H1 (cell line): ENCODE measurements around the gene LIMK1. TPM values are rescaled to one million over a fixed set of nuclear protein-coding genes. Genes with fewer than 3 reads are reported as not detected.

Experiments used
- CTCF ChIA-PET: fragments of 300-600 bp; sonication (Branson Sonifier 250); formaldehyde crosslinking; loops from one replicate; lab custom pipeline; 2021; ENCODE audit not compliant: partially characterized antibody; lab: Charles Lee
- POLR2A ChIA-PET: fragments of 300-600 bp; sonication (Branson Sonifier 250); formaldehyde crosslinking; loops from one replicate; lab custom pipeline; 2021; ENCODE audit warnings: inconsistent platforms; ENCODE audit not compliant: partially characterized antibody; lab: Charles Lee
- DNase-seq, 2 experiments: peaks; one replicate each; pipeline versions ENCODE4 v3.0.0 to v3.0.0-alpha.2; 2010 to 2022; ENCODE audit warnings: low spot score in 2 of 2, low read depth in 1 of 2, mixed read lengths in 1 of 2
- FAIRE-seq: peaks from 2 replicates; lab custom pipeline; 2011; peaks lifted over from hg19 to GRCh38; lab: Jason Lieb, UNC
- H2AFZ ChIP-seq: 2 replicates; pipeline ENCODE4 v1.8.1; 2012; ENCODE audit warnings: low read length, inconsistent platforms
- H2AK5ac ChIP-seq: 2 replicates; pipeline ENCODE4 v1.6.1; 2013; ENCODE audit warnings: low read depth, low read length
- H2BK120ac ChIP-seq: replicated peaks from 2 replicates; pipeline ENCODE3; 2013; ENCODE audit warnings: low read depth, low read length, inconsistent platforms
- H2BK12ac ChIP-seq: 2 replicates; pipeline ENCODE4 v1.6.1; 2013; ENCODE audit warnings: low read depth, low read length
- H2BK15ac ChIP-seq: 2 replicates; pipeline ENCODE4 v1.6.1; 2013; ENCODE audit warnings: low read length
- H2BK20ac ChIP-seq: 2 replicates; pipeline ENCODE4 v1.6.1; 2013; ENCODE audit warnings: low read length
- H2BK5ac ChIP-seq: 2 replicates; pipeline ENCODE4 v1.6.1; 2013; ENCODE audit warnings: low read depth, low read length
- H3K14ac ChIP-seq: 2 replicates; pipeline ENCODE4 v1.6.1; 2013; ENCODE audit warnings: inconsistent platforms; ENCODE audit not compliant: insufficient read length
- H3K18ac ChIP-seq: 2 replicates; pipeline ENCODE4 v1.6.1; 2013; ENCODE audit warnings: low read length; ENCODE audit errors: extremely low read depth
- H3K23ac ChIP-seq: 2 replicates; pipeline ENCODE4 v1.6.1; 2013; ENCODE audit warnings: inconsistent platforms; ENCODE audit not compliant: insufficient read length
- H3K23me2 ChIP-seq: 2 replicates; pipeline ENCODE4 v1.6.1; 2013; ENCODE audit warnings: low read depth, low read length
- H3K27ac ChIP-seq: 2 replicates; pipeline ENCODE4 v1.6.1; 2011; ENCODE audit warnings: low read depth, low read length, inconsistent platforms
- H3K27me3 ChIP-seq, 4 experiments: replicated peaks in 1 of 4; 1 replicate in 1 of 4; 2 replicates in 3 of 4; pipeline versions ENCODE4 v1.6.1 to v1.8.1; 2011 to 2013; ENCODE audit warnings: low read length in 3 of 4, mild to moderate bottlenecking in 3 of 4, inconsistent platforms in 2 of 4, mixed read lengths in 2 of 4, moderate library complexity in 1 of 4; ENCODE audit not compliant: control insufficient read depth in 3 of 4, insufficient read depth in 3 of 4; ENCODE audit errors: extremely low read depth in 1 of 4
- H3K36me3 ChIP-seq, 4 experiments: 2 replicates each; pipeline versions ENCODE4 v1.6.1 to v1.8.1; 2011 to 2013; ENCODE audit warnings: mild to moderate bottlenecking in 4 of 4, low read length in 3 of 4, moderate library complexity in 2 of 4, control low read depth in 1 of 4, inconsistent platforms in 1 of 4; ENCODE audit not compliant: insufficient read depth in 4 of 4, control insufficient read depth in 2 of 4
- H3K4ac ChIP-seq: replicated peaks from 2 replicates; pipeline ENCODE3; 2013; ENCODE audit warnings: low read length, low read depth, mixed read lengths, inconsistent platforms; ENCODE audit not compliant: insufficient read length
- H3K4me1 ChIP-seq, 4 experiments: replicated peaks in 1 of 4; 1 replicate in 1 of 4; 2 replicates in 3 of 4; pipeline versions ENCODE4 v1.6.1 to v1.8.1; 2011 to 2013; ENCODE audit warnings: low read length in 3 of 4, inconsistent platforms in 2 of 4, mixed read lengths in 1 of 4; ENCODE audit not compliant: insufficient read depth in 4 of 4, control insufficient read depth in 3 of 4
- H3K4me2 ChIP-seq, 2 experiments: 2 replicates each; pipeline versions ENCODE4 v1.6.1 to v1.8.1; 2011 to 2013; ENCODE audit warnings: low read depth in 2 of 2, low read length in 2 of 2, control low read depth in 1 of 2, inconsistent platforms in 1 of 2, mild to moderate bottlenecking in 1 of 2; ENCODE audit not compliant: insufficient read depth in 1 of 2
- H3K4me3 ChIP-seq, 4 experiments: fragments of 200-600, 300-600 bp in 1 of 4; sonication (generic), shearing (Covaris generic), sonication (Bioruptor Twin) in 1 of 4; 2 replicates each; pipeline versions ENCODE4 v1.5.1 to v1.8.1; 2011 to 2016; ENCODE audit warnings: low read length in 4 of 4, low read depth in 3 of 4, control low read depth in 2 of 4, inconsistent platforms in 2 of 4, mild to moderate bottlenecking in 2 of 4, mixed read lengths in 1 of 4, moderate library complexity in 1 of 4; ENCODE audit not compliant: insufficient read depth in 2 of 4; ENCODE audit errors: extremely low read depth in 1 of 4
- H3K56ac ChIP-seq: replicated peaks from 2 replicates; pipeline ENCODE3; 2013; ENCODE audit warnings: low read depth, mild to moderate bottlenecking, mixed read lengths, low read length, inconsistent platforms; ENCODE audit not compliant: insufficient read length
- H3K79me1 ChIP-seq: 2 replicates; pipeline ENCODE4 v1.6.1; 2013; ENCODE audit warnings: low read depth, low read length, control low read depth
- H3K79me2 ChIP-seq, 2 experiments: 2 replicates each; pipeline versions ENCODE4 v1.6.1 to v1.8.1; 2012 to 2013; ENCODE audit warnings: low read length in 2 of 2, mild to moderate bottlenecking in 2 of 2, inconsistent platforms in 1 of 2; ENCODE audit not compliant: insufficient read depth in 2 of 2, control insufficient read depth in 1 of 2
- H3K9ac ChIP-seq, 4 experiments: replicated peaks in 1 of 4; 1 replicate in 1 of 4; 2 replicates in 3 of 4; pipeline versions ENCODE4 v1.6.1 to v1.8.1; 2011 to 2013; ENCODE audit warnings: low read depth in 3 of 4, low read length in 3 of 4, control low read depth in 2 of 4, mild to moderate bottlenecking in 2 of 4, moderate library complexity in 2 of 4, inconsistent platforms in 1 of 4; ENCODE audit errors: extremely low read depth in 1 of 4
- H3K9me3 ChIP-seq, 2 experiments: 2 replicates each; pipeline versions ENCODE4 v1.6.1 to v1.8.1; 2012 to 2013; ENCODE audit warnings: mild to moderate bottlenecking in 2 of 2, moderate library complexity in 2 of 2, control low read depth in 1 of 2, inconsistent platforms in 1 of 2, low read depth in 1 of 2, low read length in 1 of 2, mixed read lengths in 1 of 2; ENCODE audit not compliant: insufficient read depth in 2 of 2
- H4K20me1 ChIP-seq, 2 experiments: replicated peaks in 1 of 2; 2 replicates each; pipeline versions ENCODE3 to v1.8.1; 2011 to 2013; ENCODE audit warnings: inconsistent platforms in 2 of 2, low read length in 2 of 2, mild to moderate bottlenecking in 1 of 2; ENCODE audit not compliant: insufficient read depth in 2 of 2, control insufficient read depth in 1 of 2
- H4K5ac ChIP-seq: 2 replicates; pipeline ENCODE4 v1.6.1; 2013; ENCODE audit warnings: low read length, low read depth, mixed read lengths, inconsistent platforms; ENCODE audit not compliant: insufficient read length
- H4K8ac ChIP-seq: 2 replicates; pipeline ENCODE4 v1.8.0; 2013; ENCODE audit warnings: mild to moderate bottlenecking, moderate library complexity, low read length, inconsistent platforms; ENCODE audit not compliant: insufficient read depth; ENCODE audit errors: extremely low read depth
- H4K91ac ChIP-seq: replicated peaks from 2 replicates; pipeline ENCODE3; 2013; ENCODE audit warnings: low read length, mixed read lengths, inconsistent platforms; ENCODE audit not compliant: insufficient read length
- ATF3 ChIP-seq: IDR thresholded peaks from 2 replicates; pipeline ENCODE4 v1.6.1; 2011; ENCODE audit warnings: low read depth, mild to moderate bottlenecking, low read length; ENCODE audit not compliant: insufficient read depth
- CEBPB ChIP-seq: IDR thresholded peaks from 2 replicates; pipeline ENCODE4 v1.6.1; 2012; ENCODE audit warnings: low read depth, low read length
- E2F6 ChIP-seq: IDR thresholded peaks from 2 replicates; pipeline ENCODE4 v1.6.1; 2012; ENCODE audit warnings: inconsistent platforms
- EZH2 ChIP-seq: fragments of 200-600 bp; sonication (generic); IDR thresholded peaks from 2 replicates; pipeline ENCODE4 v1.7.1; 2012; ENCODE audit warnings: low read depth, mild to moderate bottlenecking, moderate library complexity, low read length, inconsistent platforms; ENCODE audit not compliant: severe bottlenecking
- GTF2F1 ChIP-seq: IDR thresholded peaks from 2 replicates; pipeline ENCODE4 v1.6.1; 2012; ENCODE audit warnings: low read depth, low read length, improper control_type of control experiment, borderline replicate concordance
- JUN ChIP-seq: IDR thresholded peaks from 2 replicates; pipeline ENCODE4 v1.6.1; 2011; ENCODE audit warnings: low read depth, mild to moderate bottlenecking, improper control_type of control experiment, low read length
- KDM5A ChIP-seq: fragments of 200-600 bp; IDR thresholded peaks from 2 replicates; pipeline ENCODE4 v1.7.1; 2012; ENCODE audit warnings: mild to moderate bottlenecking, low read length, inconsistent platforms, mixed read lengths
- RXRA ChIP-seq: IDR thresholded peaks from 2 replicates; pipeline ENCODE4 v1.6.1; 2011; ENCODE audit warnings: low read depth, mild to moderate bottlenecking, low read length, moderate library complexity; ENCODE audit not compliant: insufficient read depth
- SP2 ChIP-seq: IDR thresholded peaks from 2 replicates; pipeline ENCODE4 v1.6.1; 2012; ENCODE audit warnings: mild to moderate bottlenecking, low read length, inconsistent platforms
- WGBS, 2 experiments: shearing (Covaris generic) in 1 of 2; methylation state at CpG; one replicate each; pipeline versions ENCODE4 v1.1.6 to v1.1.7; 2013 to 2015; ENCODE audit warnings: low lambda C conversion rate in 2 of 2, mixed read lengths in 2 of 2, inconsistent platforms in 1 of 2, low coverage in 1 of 2, missing lambda C conversion rate in 1 of 2; ENCODE audit not compliant: insufficient replicate concordance in 2 of 2, insufficient coverage in 1 of 2, insufficient read length in 1 of 2; ENCODE audit errors: extremely low coverage in 1 of 2, missing lambda C conversion rate in 1 of 2; 5-methylcytosine and 5-hydroxymethylcytosine counted together
- polyA plus RNA-seq, 7 experiments: library from polyadenylated mRNA; depleted of rRNA in 3 of 7; stranded (reverse) in 5 of 7; unstranded in 2 of 7; fragments of >200 nt in 5 of 7; fragments of 200-250 nt in 2 of 7; gene quantifications; 1 replicate in 5 of 7; 2 replicates in 1 of 7; 4 replicates in 1 of 7; pipeline versions ENCODE4 v1.2.1 to v1.2.3, GENCODE V29; 2011 to 2013; ENCODE audit warnings: missing spikeins in 2 of 7, mixed read lengths in 2 of 7
- total RNA-seq: library from RNA; stranded (reverse); fragmentation: NEBNext Ultra II Directional; extraction: Animal tissue kit (Norgen Biotek cat#: 25700); gene quantifications from 2 replicates; pipeline ENCODE4 v1.2.1, GENCODE V29; 2021

LIMK1 gene
- total and polyA plus RNA-seq, 2 of the 8 experiments (the other 6 are each of a cell fraction or from before 2014, with no cell fraction given): 93.5 to 108 TPM

GRCh38 chr7:74087791-74088453, 4.3 kb downstream of the LIMK1 start:
- Histone ChIP-seq H3K9ac (no peak overlapping the region), H4K91ac (no peak overlapping the region), H3K4ac (no peak overlapping the region), H3K27me3 (no peaks in the 10 kb centered on the region), H3K18ac (no peak overlapping the region), H3K27ac (no peak overlapping the region), H3K9me3 (no peaks in the 10 kb centered on the region), H2BK12ac (no peak overlapping the region), H3K4me2 (no peak overlapping the region), H3K14ac (no peak overlapping the region), H3K56ac (no peak overlapping the region), H2BK120ac (no peak overlapping the region), H2BK20ac (no peak overlapping the region), H3K4me3 (no peak overlapping the region), H3K4me1 (peaks cover 0 to 23% (median 15%) of the 10 kb centered on the region in 4 experiments; a peak in 6 of 7 replicates), H3K79me2 (peaks cover 0 to 9% of the 10 kb centered on the region in 2 experiments; a peak in 1 of 4 replicates), H4K8ac (no peak overlapping the region), H2BK15ac (no peak overlapping the region), H4K20me1 (peaks cover 2 to 13% of the 10 kb centered on the region in 2 experiments), H2BK5ac (no peak overlapping the region), H3K36me3 (peaks cover 0 to 18% (median 7%) of the 10 kb centered on the region in 4 experiments; a peak in 5 of 8 replicates), H3K23ac (no peak overlapping the region), H2AK5ac (no peak overlapping the region), H3K79me1 (peaks cover 16% of the 10 kb centered on the region), H3K23me2 (peaks cover 6% of the 10 kb centered on the region; the same call in 1 of the 2 replicates), H2AFZ (no peak overlapping the region), H4K5ac (no peak overlapping the region)
- WGBS, 2 experiments: 95% methylated on average over 10 of the region's 10 CpGs; no CpG with 5 or more reads in 1 of the 2 experiments
- POLR2A ChIA-PET: interaction anchor here (0.6 to 1.6 kb wide), 4 partner anchors 8 to 231 kb away, joined by 3 to 7 read pairs (median 4); partner anchors contain the start of gene EIF4H
- FAIRE-seq (no peak), DNase-seq (no peak)
- CTCF ChIA-PET: interaction anchor here (0.6 to 1.7 kb wide), 8 partner anchors 9 to 313 kb away, joined by 3 to 4 read pairs (median 3); no protein-coding TSS in a partner anchor
- TF ChIP-seq SP2 (no peak), KDM5A (no peak), GTF2F1 (no peak), CEBPB (no peak), ATF3 (no peak), EZH2 (no peak), JUN (no peak), E2F6 (no peak), RXRA (no peak)
